HT-29 (cell line): ENCODE results near the gene SNX13. TPM values are rescaled to one million over a fixed set of nuclear protein-coding genes. Genes with fewer than 3 reads are reported as not detected.

ENCODE experiments used
- total RNA-seq: library from RNA; depleted of rRNA; stranded (reverse); fragments of >200 nt; shearing (Covaris generic); gene quantifications from 2 replicates; pipeline ENCODE4 v1.2.3, GENCODE V29; 2014; rRNA removed

SNX13 gene
- total RNA-seq, 1 experiment from 2014 or later: 23.5 TPM

Other genes with a start within 250 kb of the SNX13 start
- gene PRPS1L1, start 87.4 kb upstream of the SNX13 start, total RNA-seq: not detected in 2 replicates